Gastrocnemius medialis (tissue), 4 donors: ENCODE data around the gene NET1. TPM values are rescaled to one million over a fixed set of nuclear protein-coding genes. Genes with fewer than 3 reads are reported as not detected.

Experiments used
- ATAC-seq, 2 donors: fragments of 150-250 bp; one replicate each; pipeline ENCODE4 v1.9.1; 2016
- DNase-seq, 2 donors: peaks; one replicate each; pipeline ENCODE4 v3.0.0-alpha.2; 2019
- H3K27ac ChIP-seq, 4 donors: fragments of 200-600 bp; sonication (generic); 1 replicate in 1 of 4; 2 replicates in 3 of 4; pipeline ENCODE4 v1.5.1; 2016 to 2018; ENCODE audit warnings: mild to moderate bottlenecking in 2 of 4, moderate library complexity in 1 of 4
- H3K27me3 ChIP-seq, 3 donors: fragments of 200-600 bp; sonication (generic) in 2 of 3; 1 replicate in 1 of 3; 2 replicates in 2 of 3; pipeline versions ENCODE4 v1.5.1 to v1.6.0; 2016 to 2019; ENCODE audit warnings: mild to moderate bottlenecking in 1 of 3, moderate library complexity in 1 of 3
- H3K36me3 ChIP-seq, 2 donors: fragments of 200-600 bp; sonication (generic) in 1 of 2; one replicate each; pipeline ENCODE4 v1.5.1; 2017 to 2018
- H3K4me1 ChIP-seq, 2 donors: fragments of 200-600 bp; sonication (generic) in 1 of 2; one replicate each; pipeline ENCODE4 v1.5.1; 2016 to 2017; ENCODE audit warnings: mild to moderate bottlenecking in 2 of 2
- H3K4me3 ChIP-seq, 4 donors: fragments of 200-600 bp; sonication (generic) in 3 of 4; 1 replicate in 1 of 4; 2 replicates in 3 of 4; pipeline ENCODE4 v1.5.1; 2016 to 2019; ENCODE audit warnings: mild to moderate bottlenecking in 2 of 4
- H3K9me3 ChIP-seq, 3 donors: fragments of 200-600 bp; sonication (generic) in 2 of 3; 1 replicate in 1 of 3; 2 replicates in 2 of 3; pipeline ENCODE4 v1.5.1; 2016 to 2019
- CTCF ChIP-seq, 5 experiments: fragments of 450-650 bp in 3 of 5; fragments of 200-600 bp in 2 of 5; sonication (generic) in 2 of 5; IDR thresholded peaks in 4 of 5; conservative IDR thresholded peaks in 1 of 5; 1 replicate in 4 of 5; 2 replicates in 1 of 5; pipeline ENCODE4 v1.5.1; 2016 to 2019; ENCODE audit warnings: antibody characterized with exemption in 5 of 5, mild to moderate bottlenecking in 3 of 5, moderate library complexity in 3 of 5
- POLR2A ChIP-seq, 2 donors: fragments of 450-650 bp; IDR thresholded peaks; one replicate each; pipeline ENCODE4 v1.6.1; 2017; ENCODE audit warnings: antibody characterized with exemption in 2 of 2, mild to moderate bottlenecking in 2 of 2, moderate library complexity in 2 of 2
- in situ Hi-C, 4 donors: fragments of 200-750 bp; cut with MboI; loops; one replicate each; pipeline versions ENCODE4 v1.15.0 to v1.8.0; 2017; ENCODE audit warnings: low sequenced_read_pairs in 4 of 4
- intact Hi-C: fragments of 100-400 bp; cut with DNase I; formaldehyde crosslinking; loops from one replicate; pipeline ENCODE4 v1.15.1; 2023; ENCODE audit warnings: low total_unique reads
- total RNA-seq, 4 donors: library from RNA; depleted of rRNA; stranded (reverse); fragments of >200 nt; gene quantifications; one replicate each; pipeline versions ENCODE4 v1.1.0 to v1.2.3, GENCODE V29; 2016

The NET1 gene
- total RNA-seq, 4 donors from 2014 or later, result 19.8 to 76.4 (median 36.3) TPM

- H3K27me3 ChIP-seq, result no peaks in the 10 kb centered on the region
- no peak for DNase-seq
- peaks cover 0 to 23% of the 10 kb centered on the region in 2 donors for H3K36me3 ChIP-seq
- H3K27ac ChIP-seq, result peak overlapping the region; percentile 67 to 84 (median 73)
- intact Hi-C loops (loop anchor here (10.0 kb wide), 1 partner anchor 86 kb away; no protein-coding TSS in a partner anchor), in situ Hi-C loops (loop anchor here in 2 of 4 donors (10.0 to 25.0 kb wide), 2 partner anchors 413 to 426 kb away; no protein-coding TSS in a partner anchor)
- H3K4me3 ChIP-seq, result peak overlapping the region; percentile 29 to 62 (median 54)
- no peak for ATAC-seq
- no peaks in the 10 kb centered on the region for H3K9me3 ChIP-seq
- TF ChIP-seq POLR2A (IDR thresholded peaks at IDR 0.05) (no peak), CTCF (IDR thresholded peaks at IDR 0.05 in 4 of 5, conservative IDR thresholded peaks at IDR 0.05 in 1 of 5) (no peak)
- peaks cover 25 to 32% of the 10 kb centered on the region in 2 donors for H3K4me1 ChIP-seq
Measured at GRCh38 chr10:5449227-5449626, 36.9 kb downstream of the NET1 start.

- peak overlapping the region; percentile 67 to 84 (median 73) for H3K27ac ChIP-seq
- H3K4me1 ChIP-seq, result peaks cover 25 to 32% of the 10 kb centered on the region in 2 donors
- in situ Hi-C loops, result loop anchor here in 2 of 4 donors (5.0 to 25.0 kb wide), 3 partner anchors 172 to 425 kb away; no protein-coding TSS in a partner anchor
- H3K4me3 ChIP-seq, result peak overlapping the region; percentile 8 to 62 (median 40)
- intact Hi-C loops, result loop anchor here (10.0 kb wide), 1 partner anchor 85 kb away; no protein-coding TSS in a partner anchor
- no peaks in the 10 kb centered on the region for H3K27me3 ChIP-seq
- no peaks in the 10 kb centered on the region for H3K9me3 ChIP-seq
- TF ChIP-seq POLR2A (IDR thresholded peaks at IDR 0.05) (peak in 1 of 2 donors; percentile 16), CTCF (IDR thresholded peaks at IDR 0.05 in 4 of 5, conservative IDR thresholded peaks at IDR 0.05 in 1 of 5) (no peak)
- DNase-seq, result peak in 1 of 2 donors; percentile 40
- ATAC-seq, result peak; percentile 53 to 67
- peaks cover 0 to 29% of the 10 kb centered on the region in 2 donors for H3K36me3 ChIP-seq
Measured at GRCh38 chr10:5449823-5450222, 37.5 kb downstream of the NET1 start.

GRCh38 chr10:5450605-5451384 lies 38.4 kb downstream of the NET1 start:
- no peak overlapping the region for H3K4me3 ChIP-seq
- TF ChIP-seq CTCF (IDR thresholded peaks at IDR 0.05 in 4 of 5, conservative IDR thresholded peaks at IDR 0.05 in 1 of 5), result no peak
- no peak for TF ChIP-seq POLR2A (IDR thresholded peaks at IDR 0.05)
- no peak for ATAC-seq

GRCh38 chr10:5453749-5454489 lies 41.6 kb downstream of the NET1 start:
- peaks cover 6 to 66% of the 10 kb centered on the region in 2 donors for H3K36me3 ChIP-seq
- no peak overlapping the region for H3K4me3 ChIP-seq
- H3K4me1 ChIP-seq, result peaks cover 10% of the 10 kb centered on the region in 2 donors
- intact Hi-C loops (no loop called here), in situ Hi-C loops (loop anchor here in 1 of 4 donors (5.0 kb wide), 1 partner anchor 168 kb away; no protein-coding TSS in a partner anchor)
- DNase-seq, result no peak
- TF ChIP-seq POLR2A (IDR thresholded peaks at IDR 0.05), result no peak
- TF ChIP-seq CTCF (IDR thresholded peaks at IDR 0.05 in 4 of 5, conservative IDR thresholded peaks at IDR 0.05 in 1 of 5), result no peak
- H3K27ac ChIP-seq, result no peak overlapping the region
- no peak for ATAC-seq
- H3K9me3 ChIP-seq, result no peaks in the 10 kb centered on the region
- no peaks in the 10 kb centered on the region for H3K27me3 ChIP-seq

More at GRCh38 chr10:5450605-5451384, 38.4 kb downstream of the NET1 start:
- H3K27ac ChIP-seq, result peak overlapping the region; percentile 5 to 84 (median 48)
- peaks cover 23 to 25% of the 10 kb centered on the region in 2 donors for H3K4me1 ChIP-seq
- peaks cover 0 to 38% of the 10 kb centered on the region in 2 donors for H3K36me3 ChIP-seq
- in situ Hi-C loops, result loop anchor here in 1 of 4 donors (5.0 kb wide), 1 partner anchor 172 kb away; no protein-coding TSS in a partner anchor
- no peak for DNase-seq
- no peaks in the 10 kb centered on the region for H3K27me3 ChIP-seq
- H3K9me3 ChIP-seq, result no peaks in the 10 kb centered on the region
- intact Hi-C loops, result no loop called here
